WTC11 (cell line): ENCODE measurements around the gene IGSF9. TPM values are rescaled to one million over a fixed set of nuclear protein-coding genes. Genes with fewer than 3 reads are reported as not detected.
"Not testable (repeated sequence)": the region's sequence is repeated elsewhere in the genome, so short reads cannot be mapped to it uniquely, and the experiment has no call there.

Experiments
- ATAC-seq: fragments of 200-7000 bp; cut with Tn5 transposase; 2 replicates; pipeline ENCODE4 v1.10.0; 2021; ENCODE audit warnings: mild to moderate bottlenecking, moderate library complexity
- CTCF ChIA-PET: fragments of 300-600 bp; sonication (Branson Sonifier 250); formaldehyde crosslinking; loops from one replicate; lab custom pipeline; 2021; ENCODE audit warnings: antibody characterized with exemption; lab: Charles Lee
- POLR2A ChIA-PET: fragments of 350-600 bp; sonication (Branson Sonifier 250); formaldehyde crosslinking; loops from one replicate; lab custom pipeline; 2021; ENCODE audit warnings: antibody characterized with exemption; lab: Charles Lee
- DNase-seq: peaks from one replicate; pipeline ENCODE4 v3.0.0; 2021; ENCODE audit warnings: low spot score
- H3K27ac Mint-ChIP-seq: 2 replicates; pipeline ENCODE4 v1.8.0; 2021; ENCODE audit warnings: mixed read lengths
- H3K27me3 Mint-ChIP-seq: 2 replicates; pipeline ENCODE4 v1.8.0; 2021; ENCODE audit warnings: low read depth, mild to moderate bottlenecking, moderate library complexity, mixed read lengths
- H3K36me3 Mint-ChIP-seq: 2 replicates; pipeline ENCODE4 v1.8.0; 2021; ENCODE audit warnings: mixed read lengths
- H3K4me1 Mint-ChIP-seq: 2 replicates; pipeline ENCODE4 v1.8.0; 2022; ENCODE audit warnings: mixed read lengths
- H3K4me3 Mint-ChIP-seq: 2 replicates; pipeline ENCODE4 v1.8.0; 2021; ENCODE audit warnings: mild to moderate bottlenecking, moderate library complexity, mixed read lengths
- H3K9me3 Mint-ChIP-seq: 2 replicates; pipeline ENCODE4 v1.8.0; 2021; ENCODE audit warnings: mixed read lengths
- CBFB ChIP-seq: sonication (generic); formaldehyde crosslinking; IDR thresholded peaks from 2 replicates; pipeline ENCODE4 v1.8.1; 2022; ENCODE audit warnings: mild to moderate bottlenecking, low read depth, missing genetic modification reagents
- CREB1 ChIP-seq: sonication (generic); formaldehyde crosslinking; IDR thresholded peaks from 2 replicates; pipeline ENCODE4 v1.8.0; 2023; ENCODE audit warnings: mild to moderate bottlenecking, missing genetic modification reagents
- ELF4 ChIP-seq: sonication (generic); formaldehyde crosslinking; IDR thresholded peaks from 2 replicates; pipeline ENCODE4 v1.8.1; 2022; ENCODE audit warnings: low read depth, mild to moderate bottlenecking, moderate library complexity, missing genetic modification reagents
- EMX1 ChIP-seq: fragments of 250-450 bp; sonication (Bioruptor Pico); IDR thresholded peaks from 2 replicates; pipeline ENCODE4 v1.8.0; 2021; ENCODE audit warnings: mild to moderate bottlenecking
- ESRRA ChIP-seq: sonication (generic); formaldehyde crosslinking; IDR thresholded peaks from 2 replicates; pipeline ENCODE4 v1.8.1; 2022; ENCODE audit warnings: mild to moderate bottlenecking, missing genetic modification reagents, borderline replicate concordance
- FOXP1 ChIP-seq: sonication (generic); formaldehyde crosslinking; IDR thresholded peaks from 2 replicates; pipeline ENCODE4 v1.8.0; 2022; ENCODE audit warnings: missing genetic modification reagents, mild to moderate bottlenecking, moderate library complexity, borderline replicate concordance
- GABPB1 ChIP-seq: sonication (generic); formaldehyde crosslinking; IDR thresholded peaks from 2 replicates; pipeline ENCODE4 v1.8.1; 2023; ENCODE audit warnings: mild to moderate bottlenecking, missing genetic modification reagents
- GTF2I ChIP-seq: fragments of 250-450 bp; sonication (Bioruptor Pico); conservative IDR thresholded peaks from 2 replicates; pipeline ENCODE4 v1.4.0; 2021; ENCODE audit warnings: mild to moderate bottlenecking
- MXD4 ChIP-seq: fragments of 250-450 bp; sonication (Bioruptor Pico); IDR thresholded peaks from 2 replicates; pipeline ENCODE4 v1.8.0; 2021; ENCODE audit warnings: mild to moderate bottlenecking, moderate library complexity, borderline replicate concordance
- MYBL2 ChIP-seq: sonication (generic); formaldehyde crosslinking; IDR thresholded peaks from 2 replicates; pipeline ENCODE4 v1.8.1; 2023; ENCODE audit warnings: mild to moderate bottlenecking, moderate library complexity, missing genetic modification reagents
- NFYB ChIP-seq: sonication (generic); formaldehyde crosslinking; conservative IDR thresholded peaks from 2 replicates; pipeline ENCODE4 v1.8.0; 2022; ENCODE audit warnings: low read depth, missing genetic modification reagents
- NR2C2 ChIP-seq: sonication (generic); formaldehyde crosslinking; IDR thresholded peaks from 2 replicates; pipeline ENCODE4 v1.8.0; 2022; ENCODE audit warnings: mild to moderate bottlenecking, missing genetic modification reagents
- OVOL2 ChIP-seq: fragments of 250-450 bp; sonication (Bioruptor Pico); IDR thresholded peaks from 2 replicates; pipeline ENCODE4 v1.9.0; 2021; ENCODE audit warnings: mild to moderate bottlenecking, borderline replicate concordance
- PRRX2 ChIP-seq: fragments of 250-450 bp; sonication (Bioruptor Pico); IDR thresholded peaks from 2 replicates; pipeline ENCODE4 v1.8.0; 2021; ENCODE audit warnings: mild to moderate bottlenecking
- SMAD3 ChIP-seq: sonication (generic); formaldehyde crosslinking; IDR thresholded peaks from 2 replicates; pipeline ENCODE4 v1.8.0; 2022; ENCODE audit warnings: missing genetic modification reagents, mild to moderate bottlenecking, borderline replicate concordance
- total RNA-seq: library from RNA; stranded (reverse); gene quantifications from 3 replicates; pipeline ENCODE4 v1.2.3, GENCODE V29; 2021
- TF ChIP-seq, protein P1 (sequence below): sonication (generic); formaldehyde crosslinking; IDR thresholded peaks from 2 replicates; pipeline ENCODE4 v1.8.0; 2022; ENCODE audit warnings: mild to moderate bottlenecking, missing genetic modification reagents
- TF ChIP-seq, protein P2 (sequence below): sonication (generic); formaldehyde crosslinking; IDR thresholded peaks from 2 replicates; pipeline ENCODE4 v1.8.1; 2022; ENCODE audit warnings: mild to moderate bottlenecking, missing genetic modification reagents, moderate library complexity, borderline replicate concordance
- TF ChIP-seq, protein P3 (sequence below): fragments of 200-600 bp; IDR thresholded peaks from 2 replicates; pipeline ENCODE4 v1.8.0; 2022; ENCODE audit warnings: antibody characterized with exemption
- TF ChIP-seq, protein P4 (sequence below): sonication (generic); formaldehyde crosslinking; IDR thresholded peaks from 2 replicates; pipeline ENCODE4 v1.8.1; 2022; ENCODE audit warnings: low read depth, mild to moderate bottlenecking, moderate library complexity, missing genetic modification reagents, borderline replicate concordance
- TF ChIP-seq, protein P5 (sequence below): fragments of 250-450 bp; sonication (Bioruptor Pico); IDR thresholded peaks from 2 replicates; pipeline ENCODE4 v1.9.0; 2021; ENCODE audit warnings: moderate library complexity, mild to moderate bottlenecking, inconsistent platforms, borderline replicate concordance
- TF ChIP-seq, protein P6 (sequence below): sonication (generic); formaldehyde crosslinking; IDR thresholded peaks from 2 replicates; pipeline ENCODE4 v1.8.1; 2023; ENCODE audit warnings: mild to moderate bottlenecking, missing genetic modification reagents, moderate library complexity
- TF ChIP-seq, protein P7 (sequence below): fragments of 250-450 bp; sonication (Bioruptor Pico); IDR thresholded peaks from 2 replicates; pipeline ENCODE4 v1.9.0; 2021; ENCODE audit warnings: mild to moderate bottlenecking

The IGSF9 gene
- total RNA-seq, 1 experiment from 2014 or later = 16.4 TPM

DNA sequence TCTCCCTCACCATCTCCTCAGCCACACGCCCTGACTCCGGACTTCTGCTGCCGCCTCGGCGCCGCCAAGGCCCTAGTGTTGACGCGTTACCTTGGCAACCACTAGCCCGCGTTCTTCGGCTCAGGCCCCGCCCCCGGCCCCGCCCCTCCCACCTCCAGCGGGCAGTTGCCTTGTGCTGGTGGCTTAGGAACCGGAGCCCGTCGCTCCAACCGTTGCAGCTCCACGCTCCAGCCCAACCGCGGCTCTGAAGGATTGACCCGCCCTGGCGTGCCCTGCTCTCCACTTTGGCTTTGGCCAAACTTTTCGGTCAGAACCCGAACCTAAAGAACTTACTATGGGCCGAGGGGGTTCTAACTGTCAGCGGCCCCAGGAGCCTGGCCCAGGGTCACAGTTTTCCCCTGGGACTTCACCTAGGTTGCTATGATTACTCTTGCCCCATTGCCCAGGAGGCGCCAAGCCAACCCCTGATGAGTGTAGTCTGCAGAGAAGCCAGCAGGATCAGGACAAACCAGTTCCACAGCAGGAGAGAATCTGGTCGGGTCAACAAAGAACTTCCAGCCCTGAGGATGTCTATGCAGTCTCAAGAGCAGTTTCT, 45.2 kb downstream of the IGSF9 start, which contains the start of gene CFAP45:
Gene CFAP45, minus strand, starts transcription at position 80 of the 595 bp plus-strand sequence. Its CDS starts 67 bp downstream, at position 13.
- H3K27ac Mint-ChIP-seq = peak within 1 kb of the TSS; percentile 1; the same call in 1 of the 2 replicates
- H3K9me3 Mint-ChIP-seq = peaks cover 12% of the 10 kb centered on the region
- TF ChIP-seq ESRRA (CRISPR knock-in tag) = no peak
- TF ChIP-seq, protein P1, sequence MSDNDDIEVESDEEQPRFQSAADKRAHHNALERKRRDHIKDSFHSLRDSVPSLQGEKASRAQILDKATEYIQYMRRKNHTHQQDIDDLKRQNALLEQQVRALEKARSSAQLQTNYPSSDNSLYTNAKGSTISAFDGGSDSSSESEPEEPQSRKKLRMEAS (CRISPR knock-in tag) = peak; percentile 28; the same call in 1 of the 2 replicates
- H3K36me3 Mint-ChIP-seq = peaks cover 5% of the 10 kb centered on the region; the same call in 1 of the 2 replicates
- H3K4me1 Mint-ChIP-seq = peaks cover 15% of the 10 kb centered on the region
- CTCF ChIA-PET = interaction anchor here (0.7 to 2.5 kb wide), 8 partner anchors 9 to 107 kb away, joined by 3 to 30 read pairs (median 4); no protein-coding TSS in a partner anchor
- H3K4me3 Mint-ChIP-seq = peak within 1 kb of the TSS; percentile 55
- DNase-seq (peak; percentile 92), ATAC-seq (peak; percentile 96)
- H3K27me3 Mint-ChIP-seq = peaks cover 31% of the 10 kb centered on the region
- POLR2A ChIA-PET = interaction anchor here (0.6 to 2.0 kb wide), 3 partner anchors 23 to 1209 kb away, joined by 3 to 9 read pairs (median 4); partner anchors contain the start of gene TAGLN2

DNA sequence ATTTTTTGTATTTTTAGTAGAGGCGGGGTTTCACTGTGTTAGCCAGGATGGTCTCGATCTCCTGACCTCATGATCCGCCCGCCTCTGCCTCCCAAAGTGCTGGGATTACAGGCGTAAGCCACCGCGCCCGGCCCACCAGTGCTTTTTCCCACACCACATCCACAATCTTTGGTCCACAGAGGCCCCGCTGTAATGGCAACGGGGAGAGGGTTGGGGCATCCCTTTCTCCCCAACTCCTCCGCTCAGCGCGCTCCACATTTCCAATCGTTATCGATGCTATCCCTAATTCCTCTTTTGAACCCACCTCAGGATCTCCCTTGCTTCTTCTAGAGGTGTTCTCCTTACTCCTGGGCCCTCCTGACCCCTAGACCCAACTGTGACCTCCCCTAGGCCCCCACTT, 45.8 kb downstream of the IGSF9 start:
- H3K4me1 Mint-ChIP-seq = peaks cover 15% of the 10 kb centered on the region
- not testable (repeated sequence) for H3K9me3 Mint-ChIP-seq, H3K36me3 Mint-ChIP-seq, H3K27ac Mint-ChIP-seq, ATAC-seq, H3K4me3 Mint-ChIP-seq, DNase-seq
- POLR2A ChIA-PET = interaction anchor here (1.7 to 2.0 kb wide), 2 partner anchors 24 to 25 kb away, joined by 4 to 9 read pairs; partner anchors contain the start of gene TAGLN2
- H3K27me3 Mint-ChIP-seq = peaks cover 27% of the 10 kb centered on the region
- CTCF ChIA-PET = interaction anchor here (0.7 to 2.5 kb wide), 6 partner anchors 8 to 130 kb away, joined by 3 to 30 read pairs (median 4); no protein-coding TSS in a partner anchor

DNA sequence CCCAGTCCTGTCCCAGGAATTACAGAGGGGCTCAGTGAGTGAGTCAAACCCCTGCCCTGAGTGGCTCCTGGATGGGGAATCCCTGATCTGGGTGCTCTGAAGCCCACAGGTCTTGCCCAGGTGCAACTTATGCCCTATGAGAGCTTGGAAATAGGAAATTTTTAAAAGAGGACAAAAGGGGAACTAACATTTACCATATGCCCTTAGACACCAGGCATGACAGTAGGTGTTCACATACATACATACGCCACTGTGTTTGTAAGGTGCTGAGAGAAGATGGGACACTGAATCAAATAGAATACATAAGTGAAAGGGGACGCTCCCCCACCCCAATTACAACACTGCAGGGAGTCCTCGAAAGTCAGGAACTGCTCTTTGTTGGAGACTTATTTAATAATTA, 46.9 kb downstream of the IGSF9 start:
- no peak for ATAC-seq
- H3K36me3 Mint-ChIP-seq = peaks cover under 1% of the 10 kb centered on the region; the same call in 1 of the 2 replicates
- H3K9me3 Mint-ChIP-seq = peaks cover 3% of the 10 kb centered on the region

DNA sequence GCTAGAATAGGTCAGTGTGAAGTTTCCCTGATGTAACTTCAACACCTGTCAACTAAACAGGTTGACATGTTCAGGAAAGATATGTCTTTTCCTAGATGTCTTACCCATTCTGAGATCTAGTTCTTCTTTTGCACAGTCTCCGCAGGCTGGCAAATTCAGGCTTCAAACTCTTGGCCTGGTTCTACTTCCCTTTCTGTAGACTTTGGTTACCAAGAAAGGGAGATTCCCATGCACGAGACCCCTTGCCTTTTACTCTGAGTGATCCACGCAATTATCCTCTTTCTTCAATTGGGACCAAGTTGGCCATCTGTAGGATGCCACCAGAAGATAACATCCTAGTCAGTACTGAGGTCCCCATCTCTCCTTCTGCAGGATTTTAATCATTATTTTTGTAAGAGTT, 47.5 kb downstream of the IGSF9 start:
- ATAC-seq (no peak), DNase-seq (no peak)
- no peaks in the 10 kb centered on the region for H3K36me3 Mint-ChIP-seq
- CTCF ChIA-PET = no interaction called here
- peaks cover 27% of the 10 kb centered on the region for H3K27me3 Mint-ChIP-seq
- no peak overlapping the region for H3K27ac Mint-ChIP-seq
- peaks cover 19% of the 10 kb centered on the region for H3K4me1 Mint-ChIP-seq
- no peaks in the 10 kb centered on the region for H3K9me3 Mint-ChIP-seq
- TF ChIP-seq ELF4 (CRISPR knock-in tag) (no peak), FOXP1 (CRISPR knock-in tag) (no peak), NR2C2 (no peak), MYBL2 (CRISPR knock-in tag) (no peak), OVOL2 (CRISPR knock-in tag) (no peak), PRRX2 (CRISPR knock-in tag) (no peak), NFYB (CRISPR knock-in tag) (no peak), GABPB1 (CRISPR knock-in tag) (no peak), EMX1 (no peak), CREB1 (CRISPR knock-in tag) (no peak), CBFB (CRISPR knock-in tag) (no peak), MXD4 (CRISPR knock-in tag) (no peak)
- TF ChIP-seq, protein P2, sequence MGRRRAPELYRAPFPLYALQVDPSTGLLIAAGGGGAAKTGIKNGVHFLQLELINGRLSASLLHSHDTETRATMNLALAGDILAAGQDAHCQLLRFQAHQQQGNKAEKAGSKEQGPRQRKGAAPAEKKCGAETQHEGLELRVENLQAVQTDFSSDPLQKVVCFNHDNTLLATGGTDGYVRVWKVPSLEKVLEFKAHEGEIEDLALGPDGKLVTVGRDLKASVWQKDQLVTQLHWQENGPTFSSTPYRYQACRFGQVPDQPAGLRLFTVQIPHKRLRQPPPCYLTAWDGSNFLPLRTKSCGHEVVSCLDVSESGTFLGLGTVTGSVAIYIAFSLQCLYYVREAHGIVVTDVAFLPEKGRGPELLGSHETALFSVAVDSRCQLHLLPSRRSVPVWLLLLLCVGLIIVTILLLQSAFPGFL (CRISPR knock-in tag) = no peak
- TF ChIP-seq, protein P3, sequence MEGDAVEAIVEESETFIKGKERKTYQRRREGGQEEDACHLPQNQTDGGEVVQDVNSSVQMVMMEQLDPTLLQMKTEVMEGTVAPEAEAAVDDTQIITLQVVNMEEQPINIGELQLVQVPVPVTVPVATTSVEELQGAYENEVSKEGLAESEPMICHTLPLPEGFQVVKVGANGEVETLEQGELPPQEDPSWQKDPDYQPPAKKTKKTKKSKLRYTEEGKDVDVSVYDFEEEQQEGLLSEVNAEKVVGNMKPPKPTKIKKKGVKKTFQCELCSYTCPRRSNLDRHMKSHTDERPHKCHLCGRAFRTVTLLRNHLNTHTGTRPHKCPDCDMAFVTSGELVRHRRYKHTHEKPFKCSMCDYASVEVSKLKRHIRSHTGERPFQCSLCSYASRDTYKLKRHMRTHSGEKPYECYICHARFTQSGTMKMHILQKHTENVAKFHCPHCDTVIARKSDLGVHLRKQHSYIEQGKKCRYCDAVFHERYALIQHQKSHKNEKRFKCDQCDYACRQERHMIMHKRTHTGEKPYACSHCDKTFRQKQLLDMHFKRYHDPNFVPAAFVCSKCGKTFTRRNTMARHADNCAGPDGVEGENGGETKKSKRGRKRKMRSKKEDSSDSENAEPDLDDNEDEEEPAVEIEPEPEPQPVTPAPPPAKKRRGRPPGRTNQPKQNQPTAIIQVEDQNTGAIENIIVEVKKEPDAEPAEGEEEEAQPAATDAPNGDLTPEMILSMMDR = no peak
- TF ChIP-seq, protein P4, sequence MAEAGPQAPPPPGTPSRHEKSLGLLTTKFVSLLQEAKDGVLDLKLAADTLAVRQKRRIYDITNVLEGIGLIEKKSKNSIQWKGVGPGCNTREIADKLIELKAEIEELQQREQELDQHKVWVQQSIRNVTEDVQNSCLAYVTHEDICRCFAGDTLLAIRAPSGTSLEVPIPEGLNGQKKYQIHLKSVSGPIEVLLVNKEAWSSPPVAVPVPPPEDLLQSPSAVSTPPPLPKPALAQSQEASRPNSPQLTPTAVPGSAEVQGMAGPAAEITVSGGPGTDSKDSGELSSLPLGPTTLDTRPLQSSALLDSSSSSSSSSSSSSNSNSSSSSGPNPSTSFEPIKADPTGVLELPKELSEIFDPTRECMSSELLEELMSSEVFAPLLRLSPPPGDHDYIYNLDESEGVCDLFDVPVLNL (CRISPR knock-in tag) = no peak
- TF ChIP-seq, protein P5, sequence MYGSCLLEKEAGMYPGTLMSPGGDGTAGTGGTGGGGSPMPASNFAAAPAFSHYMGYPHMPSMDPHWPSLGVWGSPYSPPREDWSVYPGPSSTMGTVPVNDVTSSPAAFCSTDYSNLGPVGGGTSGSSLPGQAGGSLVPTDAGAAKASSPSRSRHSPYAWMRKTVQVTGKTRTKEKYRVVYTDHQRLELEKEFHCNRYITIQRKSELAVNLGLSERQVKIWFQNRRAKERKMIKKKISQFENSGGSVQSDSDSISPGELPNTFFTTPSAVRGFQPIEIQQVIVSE = no peak
- TF ChIP-seq, protein P6, sequence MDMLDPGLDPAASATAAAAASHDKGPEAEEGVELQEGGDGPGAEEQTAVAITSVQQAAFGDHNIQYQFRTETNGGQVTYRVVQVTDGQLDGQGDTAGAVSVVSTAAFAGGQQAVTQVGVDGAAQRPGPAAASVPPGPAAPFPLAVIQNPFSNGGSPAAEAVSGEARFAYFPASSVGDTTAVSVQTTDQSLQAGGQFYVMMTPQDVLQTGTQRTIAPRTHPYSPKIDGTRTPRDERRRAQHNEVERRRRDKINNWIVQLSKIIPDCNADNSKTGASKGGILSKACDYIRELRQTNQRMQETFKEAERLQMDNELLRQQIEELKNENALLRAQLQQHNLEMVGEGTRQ (CRISPR knock-in tag) = no peak
- TF ChIP-seq, protein P7, sequence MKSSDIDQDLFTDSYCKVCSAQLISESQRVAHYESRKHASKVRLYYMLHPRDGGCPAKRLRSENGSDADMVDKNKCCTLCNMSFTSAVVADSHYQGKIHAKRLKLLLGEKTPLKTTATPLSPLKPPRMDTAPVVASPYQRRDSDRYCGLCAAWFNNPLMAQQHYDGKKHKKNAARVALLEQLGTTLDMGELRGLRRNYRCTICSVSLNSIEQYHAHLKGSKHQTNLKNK (CRISPR knock-in tag) = no peak
- POLR2A ChIA-PET = no interaction called here
- no peak overlapping the region for H3K4me3 Mint-ChIP-seq

More for the DNA sequence above, 46.9 kb downstream of the IGSF9 start:
- Mint-ChIP-seq H3K27me3 (peaks cover 27% of the 10 kb centered on the region), H3K4me3 (no peak overlapping the region), H3K4me1 (peaks cover 15% of the 10 kb centered on the region)
- no peak for DNase-seq
- TF ChIP-seq GTF2I (CRISPR knock-in tag) (no peak), SMAD3 (no peak)
- TF ChIP-seq, all 79 proteins: peak for 0
- H3K27ac Mint-ChIP-seq = no peak overlapping the region
- ChIA-PET CTCF (no interaction called here), POLR2A (no interaction called here)
